PC-9 (cell line): ENCODE data around the gene METTL15. TPM values are rescaled to one million over a fixed set of nuclear protein-coding genes. Genes with fewer than 3 reads are reported as not detected.
"Not testable (repeated sequence)": the region's sequence is repeated elsewhere in the genome, so short reads cannot be mapped to it uniquely, and the experiment has no call there.

Source experiments
- BruUV-seq: library from RNA; stranded (reverse); fragments of 400-500 nt; replicated peaks from 2 replicates; lab custom pipeline; 2021; lab: Mats Ljungman, UMichigan
- CTCF ChIA-PET: fragments of 300-600 bp; sonication (Branson Sonifier 250); formaldehyde crosslinking; loops from one replicate; lab custom pipeline; 2022; ENCODE audit warnings: antibody characterized with exemption; lab: Charles Lee
- POLR2A ChIA-PET: fragments of 300-600 bp; sonication (Branson Sonifier 250); formaldehyde crosslinking; loops from one replicate; lab custom pipeline; 2022; ENCODE audit warnings: antibody characterized with exemption; ENCODE audit not compliant: unreplicated experiment; lab: Charles Lee
- DNase-seq, 2 experiments: peaks; one replicate each; pipeline versions ENCODE4 v3.0.0 to v3.0.0-alpha.2; 2015 to 2022; ENCODE audit warnings: mixed read lengths in 1 of 2
- H2AFZ ChIP-seq: fragments of 200-600 bp; sonication (generic); 2 replicates; pipeline ENCODE4 v1.8.1; 2017; ENCODE audit warnings: antibody characterized with exemption
- H3F3A ChIP-seq: fragments of 200-600 bp; sonication (generic); 2 replicates; pipeline ENCODE4 v1.8.1; 2017; ENCODE audit warnings: antibody characterized with exemption, mild to moderate bottlenecking, low read depth; ENCODE audit not compliant: insufficient read depth
- H3K27ac ChIP-seq: fragments of 200-600 bp; sonication (generic); 2 replicates; pipeline ENCODE4 v1.6.1; 2016; ENCODE audit warnings: mixed run types
- H3K27me3 ChIP-seq: fragments of 200-600 bp; sonication (generic); 2 replicates; pipeline ENCODE4 v1.6.1; 2016; ENCODE audit warnings: low read depth, mixed run types; ENCODE audit not compliant: insufficient read depth
- H3K36me3 ChIP-seq: fragments of 200-600 bp; sonication (generic); 2 replicates; pipeline ENCODE4 v1.6.1; 2016; ENCODE audit warnings: low read depth, mixed run types
- H3K4me1 ChIP-seq: fragments of 200-600 bp; sonication (generic); replicated peaks from 2 replicates; pipeline ENCODE4 v1.6.1; 2016; ENCODE audit warnings: mixed run types; ENCODE audit not compliant: insufficient read depth
- H3K4me2 ChIP-seq: fragments of 200-600 bp; sonication (generic); 2 replicates; pipeline ENCODE4 v1.6.1; 2017; ENCODE audit warnings: mixed run types
- H3K4me3 ChIP-seq: fragments of 200-600 bp; sonication (generic); 2 replicates; pipeline ENCODE4 v1.6.1; 2016; ENCODE audit warnings: mixed run types
- H3K79me2 ChIP-seq: fragments of 200-600 bp; sonication (generic); 2 replicates; pipeline ENCODE4 v1.6.1; 2017; ENCODE audit warnings: low read depth, mixed run types
- H3K9me2 ChIP-seq: fragments of 200-600 bp; sonication (generic); 2 replicates; pipeline ENCODE4 v1.8.1; 2017; ENCODE audit warnings: mild to moderate bottlenecking; ENCODE audit not compliant: insufficient read depth
- H3K9me3 ChIP-seq: fragments of 200-600 bp; sonication (generic); 2 replicates; pipeline ENCODE4 v1.8.1; 2016; ENCODE audit warnings: low read depth; ENCODE audit not compliant: insufficient read depth
- H4K20me1 ChIP-seq: fragments of 200-600 bp; sonication (generic); 2 replicates; pipeline ENCODE4 v1.8.1; 2017; ENCODE audit not compliant: insufficient read depth
- CTCF ChIP-seq: fragments of 200-600 bp; sonication (generic); conservative IDR thresholded peaks from 2 replicates; pipeline ENCODE4 v1.6.1; 2017; ENCODE audit warnings: mixed run types, antibody characterized with exemption, mild to moderate bottlenecking, moderate library complexity
- EZH2 ChIP-seq: fragments of 200-600 bp; sonication (generic); IDR thresholded peaks from 2 replicates; pipeline ENCODE4 v1.8.0; 2017; ENCODE audit warnings: antibody characterized with exemption, low read depth
- intact Hi-C: fragments of 100-400 bp; cut with micrococcal nuclease; formaldehyde crosslinking; loops from one replicate; pipeline ENCODE4 v1.10.0; 2022; ENCODE audit not compliant: unreplicated experiment
- total RNA-seq: library from RNA; stranded (reverse); gene quantifications from 2 replicates; pipeline ENCODE4 v1.2.3, GENCODE V29; 2021

Gene METTL15
- total RNA-seq, 1 experiment from 2014 or later, result 19.9 TPM

GRCh38 chr11:28077521-28077920 is 30.7 kb upstream of the METTL15 start:
- Histone ChIP-seq H2AFZ (no peak overlapping the region), H3K4me3 (no peak overlapping the region), H3K79me2 (no peaks in the 10 kb centered on the region), H3K36me3 (peaks cover 11% of the 10 kb centered on the region), H4K20me1 (no peaks in the 10 kb centered on the region), H3K9me3 (no peaks in the 10 kb centered on the region), H3F3A (no peaks in the 10 kb centered on the region), H3K4me2 (no peak overlapping the region), H3K9me2 (no peaks in the 10 kb centered on the region), H3K27ac (no peak overlapping the region), H3K27me3 (no peaks in the 10 kb centered on the region), H3K4me1 (no peaks in the 10 kb centered on the region)
- intact Hi-C loops, result no loop called here
- no peak for TF ChIP-seq EZH2
- no peak for TF ChIP-seq CTCF
- ChIA-PET POLR2A (no interaction called here), CTCF (no interaction called here)
- no TSS peak for BruUV-seq
- DNase-seq, result no peak

- POLR2A ChIA-PET, result no interaction called here
- Histone ChIP-seq H3K9me2 (no peaks in the 10 kb centered on the region; the same call in 1 of the 2 replicates), H3K4me3 (no peak overlapping the region), H3K79me2 (no peaks in the 10 kb centered on the region), H3K4me2 (no peak overlapping the region), H2AFZ (no peak overlapping the region), H3F3A (no peaks in the 10 kb centered on the region; the same call in 1 of the 2 replicates), H3K27ac (no peak overlapping the region), H3K27me3 (no peaks in the 10 kb centered on the region), H3K4me1 (no peaks in the 10 kb centered on the region), H3K36me3 (peaks cover 18% of the 10 kb centered on the region; the same call in 1 of the 2 replicates), H3K9me3 (no peaks in the 10 kb centered on the region), H4K20me1 (no peaks in the 10 kb centered on the region)
- CTCF ChIA-PET, result no interaction called here
- no peak for DNase-seq
- no TSS peak for BruUV-seq
- TF ChIP-seq EZH2 (no peak), CTCF (no peak)
- intact Hi-C loops, result no loop called here
Measured at GRCh38 chr11:28083118-28083517, 25.1 kb upstream of the METTL15 start.

GRCh38 chr11:28086569-28086968 is 21.6 kb upstream of the METTL15 start:
- ChIA-PET CTCF (no interaction called here), POLR2A (no interaction called here)
- no peak overlapping the region for H2AFZ ChIP-seq
- H3F3A ChIP-seq, result no peaks in the 10 kb centered on the region; the same call in 1 of the 2 replicates
- no peaks in the 10 kb centered on the region for H4K20me1 ChIP-seq
- no peak for TF ChIP-seq EZH2
- TF ChIP-seq CTCF, result no peak
- H3K9me2 ChIP-seq, result no peaks in the 10 kb centered on the region; the same call in 1 of the 2 replicates
- no peaks in the 10 kb centered on the region for H3K4me1 ChIP-seq
- no peaks in the 10 kb centered on the region for H3K79me2 ChIP-seq
- no peak for DNase-seq
- peaks cover 32% of the 10 kb centered on the region; the same call in 1 of the 2 replicates for H3K36me3 ChIP-seq
- no peak overlapping the region for H3K4me2 ChIP-seq
- H3K4me3 ChIP-seq, result no peak overlapping the region
- no peaks in the 10 kb centered on the region for H3K9me3 ChIP-seq
- no peak overlapping the region for H3K27ac ChIP-seq
- intact Hi-C loops, result no loop called here
- BruUV-seq, result no TSS peak
- H3K27me3 ChIP-seq, result no peaks in the 10 kb centered on the region

- POLR2A ChIA-PET, H2AFZ ChIP-seq, BruUV-seq, H3K4me3 ChIP-seq, H3F3A ChIP-seq, H4K20me1 ChIP-seq, intact Hi-C loops, H3K9me2 ChIP-seq, H3K27me3 ChIP-seq, H3K9me3 ChIP-seq, CTCF ChIA-PET, H3K4me1 ChIP-seq, H3K4me2 ChIP-seq, DNase-seq, H3K79me2 ChIP-seq, H3K27ac ChIP-seq: not testable (repeated sequence)
- H3K36me3 ChIP-seq, result peaks cover 32% of the 10 kb centered on the region; the same call in 1 of the 2 replicates
Measured at GRCh38 chr11:28087192-28087591, 21.0 kb upstream of the METTL15 start.

GRCh38 chr11:28087693-28088092 is 20.5 kb upstream of the METTL15 start:
- H4K20me1 ChIP-seq, H3K27ac ChIP-seq, H3K27me3 ChIP-seq, H3K4me1 ChIP-seq, H3F3A ChIP-seq, POLR2A ChIA-PET, H3K4me3 ChIP-seq, DNase-seq, H2AFZ ChIP-seq, H3K79me2 ChIP-seq, BruUV-seq, intact Hi-C loops, H3K4me2 ChIP-seq, H3K9me3 ChIP-seq, CTCF ChIA-PET, H3K9me2 ChIP-seq: not testable (repeated sequence)
- peaks cover 32% of the 10 kb centered on the region; the same call in 1 of the 2 replicates for H3K36me3 ChIP-seq
